Left colon (tissue), 2 donors: ENCODE measurements around the gene LRFN2. TPM values are rescaled to one million over a fixed set of nuclear protein-coding genes. Genes with fewer than 3 reads are reported as not detected.

ENCODE experiments used
- ATAC-seq: fragments of 200-7000 bp; cut with Tn5 transposase; one replicate; pipeline ENCODE4 v1.9.1; 2020; ENCODE audit warnings: mild to moderate bottlenecking, moderate library complexity
- DNase-seq, 2 donors: peaks; one replicate each; pipeline ENCODE4 v3.0.0-alpha.2; 2020
- intact Hi-C, 2 donors: fragments of 100-400 bp; cut with DNase I in 1 of 2; cut with micrococcal nuclease in 1 of 2; formaldehyde crosslinking; loops; one replicate each; pipeline versions ENCODE4 v1.11.2 to v1.14.0; 2022; cut with DNase I, micrococcal nuclease
- total RNA-seq, 2 donors: library from RNA; stranded (reverse); fragmentation: NEBNext Ultra II Directional; extraction: Animal tissue kit (Norgen Biotek cat#: 25700); gene quantifications; one replicate each; pipeline ENCODE4 v1.2.1, GENCODE V29; 2021
- donor health status: DM: no; HTN: no; CAD: no.
- donor health status: DM: yes; HTN: yes; CAD: no.

Gene LRFN2
- total RNA-seq, 2 donors from 2014 or later: 0.36 to 0.64 TPM

- intact Hi-C loops: no loop called here
- ATAC-seq (no peak), DNase-seq (no peak)
These were observed 161.8 kb downstream of the LRFN2 start for GRCh38 chr6:40425192-40425919.

- DNase-seq (no peak), ATAC-seq (no peak)
These were observed 165.1 kb downstream of the LRFN2 start for GRCh38 chr6:40422046-40422445.

GRCh38 chr6:40419946-40420728 lies 167.0 kb downstream of the LRFN2 start:
- ATAC-seq (no peak), DNase-seq (no peak)
- intact Hi-C loops: no loop called here

More at GRCh38 chr6:40422046-40422445, 165.1 kb downstream of the LRFN2 start:
- intact Hi-C loops: no loop called here

DNA sequence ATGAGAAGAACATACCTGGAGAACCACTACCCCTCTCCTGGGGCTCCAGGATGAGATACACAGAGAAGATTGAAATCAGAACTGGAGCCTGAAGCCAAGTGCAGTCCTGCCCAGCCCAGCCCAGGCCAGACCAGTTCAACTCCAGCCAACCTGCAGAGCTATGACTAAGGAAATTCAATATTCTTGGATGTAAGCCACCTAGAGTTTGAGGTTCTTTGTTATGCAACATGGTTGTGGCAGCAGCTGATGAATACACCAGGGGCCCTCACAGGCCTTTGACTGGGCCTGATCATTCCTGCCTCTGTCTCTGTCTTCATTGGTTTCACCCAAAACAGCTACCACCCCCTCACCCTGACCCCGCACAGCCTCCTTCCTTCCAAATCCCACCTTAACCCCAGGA lies 167.8 kb downstream of the LRFN2 start:
- DNase-seq (no peak), ATAC-seq (no peak)
- intact Hi-C loops: no loop called here

GRCh38 chr6:40417031-40417430 lies 170.1 kb downstream of the LRFN2 start:
- intact Hi-C loops: no loop called here
- ATAC-seq: no peak
- DNase-seq: no peak

GRCh38 chr6:40414617-40415016 lies 172.5 kb downstream of the LRFN2 start:
- intact Hi-C loops: no loop called here
- no peak for DNase-seq
- ATAC-seq: no peak

- DNase-seq: no peak
- no peak for ATAC-seq
- intact Hi-C loops: no loop called here
These were observed 173.9 kb downstream of the LRFN2 start for GRCh38 chr6:40413239-40413638.

- intact Hi-C loops: no loop called here
- ATAC-seq: no peak
- DNase-seq: no peak
These were observed 175.3 kb downstream of the LRFN2 start for GRCh38 chr6:40411881-40412280.

DNA sequence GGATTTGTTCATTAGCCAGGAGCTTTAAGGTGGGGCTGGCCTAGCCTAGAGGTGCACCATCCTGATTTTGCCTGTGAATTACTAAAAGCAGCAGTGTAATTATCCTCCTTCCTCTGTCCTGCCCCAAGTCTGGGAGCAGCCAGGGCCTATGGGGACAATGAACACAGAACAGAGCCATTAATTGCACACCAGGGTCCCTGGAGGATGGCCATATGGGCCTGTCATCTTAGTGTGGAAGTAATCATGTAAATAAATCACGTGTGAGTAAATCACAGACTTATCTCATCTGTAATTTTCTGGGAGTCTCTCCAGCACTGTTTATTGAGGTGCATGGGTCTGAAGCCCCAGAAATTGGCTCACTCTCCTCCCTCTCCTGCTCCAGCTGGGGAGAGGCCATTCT lies 176.3 kb downstream of the LRFN2 start:
- intact Hi-C loops: no loop called here
- DNase-seq (no peak), ATAC-seq (no peak)

DNA sequence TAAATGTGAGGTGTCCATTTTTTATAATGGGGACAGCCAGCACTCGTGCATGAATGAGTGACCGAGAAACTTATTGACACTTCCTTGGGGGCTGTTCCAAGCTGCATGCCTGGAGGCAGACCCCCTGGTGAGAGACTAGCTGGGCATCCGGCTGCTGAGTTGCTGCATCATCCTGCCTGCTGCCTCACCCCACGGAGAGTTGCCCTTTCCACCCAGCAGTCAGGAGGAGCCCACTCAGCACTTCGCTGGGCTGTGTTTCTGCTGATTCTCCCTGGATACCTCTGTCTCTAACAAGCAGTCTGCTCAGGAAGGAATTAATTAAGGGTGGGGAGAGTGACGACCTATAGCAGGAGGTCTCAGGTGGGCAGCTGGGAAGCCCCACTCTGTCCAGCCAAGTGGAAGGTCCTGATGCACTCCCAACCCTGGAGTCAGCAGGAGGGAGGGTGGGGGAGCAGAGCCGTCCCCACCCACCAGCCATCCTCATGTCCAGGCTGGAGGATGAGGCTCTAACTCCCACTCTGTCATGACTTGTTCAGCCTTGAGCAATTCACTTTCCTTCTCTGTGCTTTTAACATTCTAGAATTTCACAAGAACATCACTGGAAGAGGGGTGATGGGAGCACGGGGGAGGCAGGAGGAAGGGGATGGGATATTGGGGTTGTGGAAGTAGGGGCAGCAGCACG lies 177.3 kb downstream of the LRFN2 start:
- ATAC-seq (no peak), DNase-seq (no peak)
- intact Hi-C loops: no loop called here

GRCh38 chr6:40408786-40409542 lies 178.2 kb downstream of the LRFN2 start:
- intact Hi-C loops: no loop called here
- ATAC-seq (no peak), DNase-seq (no peak)

DNA sequence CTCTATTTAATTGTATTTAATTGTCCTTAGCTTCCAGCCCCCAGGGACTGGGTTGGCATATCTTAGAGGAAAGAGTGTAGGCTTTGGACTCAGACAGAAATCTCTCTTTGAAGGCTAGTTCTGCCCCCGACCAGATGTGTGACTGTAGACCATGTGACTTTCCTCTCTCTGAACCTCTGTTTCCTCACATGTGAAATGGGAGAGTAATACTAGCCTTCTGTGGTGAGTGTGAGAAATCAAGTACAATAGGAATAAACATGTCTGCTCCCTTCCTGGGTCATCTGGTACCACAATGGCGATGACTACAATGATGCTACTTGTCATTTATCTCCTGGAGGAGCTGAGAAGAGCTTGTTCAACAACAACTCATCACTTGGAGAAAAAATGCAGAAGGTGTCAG lies 179.9 kb downstream of the LRFN2 start:
- DNase-seq: no peak
- intact Hi-C loops: no loop called here
- no peak for ATAC-seq

DNA sequence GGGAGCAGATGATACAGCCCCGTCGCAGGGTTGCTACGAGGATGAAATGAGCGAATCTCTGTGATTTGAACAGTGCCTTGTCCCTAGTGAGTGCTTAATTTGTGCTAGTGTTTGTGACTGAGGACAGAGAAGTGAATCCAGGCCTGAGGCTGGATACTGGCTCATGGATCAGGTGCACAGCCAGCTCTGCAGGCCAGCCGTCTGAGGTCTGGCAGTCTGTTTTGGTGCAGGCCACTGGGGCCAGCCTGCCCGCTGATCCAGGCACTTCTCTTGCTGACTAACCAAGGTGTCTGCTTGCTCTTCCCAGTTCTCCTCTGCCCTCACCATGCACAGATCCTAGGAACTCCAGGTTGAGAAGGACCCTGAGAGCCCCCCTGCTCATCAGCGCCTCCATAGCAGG lies 181.0 kb downstream of the LRFN2 start:
- intact Hi-C loops: no loop called here
- DNase-seq (no peak), ATAC-seq (no peak)

DNA sequence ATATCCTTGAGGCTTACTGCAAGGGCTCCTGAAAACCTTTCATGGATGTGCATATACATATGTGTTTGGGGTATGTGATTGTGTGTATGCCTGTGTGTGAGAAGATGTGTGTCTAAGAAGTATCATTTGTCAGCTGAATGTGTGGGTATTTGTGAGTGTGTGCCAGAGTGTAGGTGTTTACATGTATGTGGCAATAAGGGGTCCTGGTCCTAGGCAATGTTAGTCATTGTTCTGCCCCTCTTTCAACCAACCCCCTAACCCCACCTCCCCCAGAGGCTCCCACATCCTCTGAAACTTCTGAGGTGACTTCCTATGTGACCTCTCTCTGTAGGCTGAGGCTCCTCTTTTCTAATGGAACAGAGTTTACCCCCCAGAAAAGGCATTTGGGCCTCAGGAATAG lies 186.4 kb downstream of the LRFN2 start:
- intact Hi-C loops: no loop called here
- no peak for ATAC-seq
- no peak for DNase-seq

GRCh38 chr6:40399888-40400457 lies 187.2 kb downstream of the LRFN2 start:
- ATAC-seq (peak; percentile 56), DNase-seq (no peak)
- intact Hi-C loops: no loop called here

- intact Hi-C loops: no loop called here
- DNase-seq: no peak
- no peak for ATAC-seq
These were observed 188.2 kb downstream of the LRFN2 start for GRCh38 chr6:40398810-40399477.

GRCh38 chr6:40398034-40398691 lies 189.0 kb downstream of the LRFN2 start:
- intact Hi-C loops: no loop called here
- ATAC-seq (no peak), DNase-seq (no peak)
